Activated CD4-positive, alpha-beta T cell treated with anti-CD3 and anti-CD28 coated beads for 48 hours (primary cell): Measurements from ENCODE around the gene TGDS.
"Not testable (repeated sequence)": the region's sequence is repeated elsewhere in the genome, so short reads cannot be mapped to it uniquely, and the experiment has no call there.

Source experiments
- DNase-seq: peaks from one replicate; pipeline ENCODE4 v3.0.0-alpha.2; 2020

Gene TGDS

DNA sequence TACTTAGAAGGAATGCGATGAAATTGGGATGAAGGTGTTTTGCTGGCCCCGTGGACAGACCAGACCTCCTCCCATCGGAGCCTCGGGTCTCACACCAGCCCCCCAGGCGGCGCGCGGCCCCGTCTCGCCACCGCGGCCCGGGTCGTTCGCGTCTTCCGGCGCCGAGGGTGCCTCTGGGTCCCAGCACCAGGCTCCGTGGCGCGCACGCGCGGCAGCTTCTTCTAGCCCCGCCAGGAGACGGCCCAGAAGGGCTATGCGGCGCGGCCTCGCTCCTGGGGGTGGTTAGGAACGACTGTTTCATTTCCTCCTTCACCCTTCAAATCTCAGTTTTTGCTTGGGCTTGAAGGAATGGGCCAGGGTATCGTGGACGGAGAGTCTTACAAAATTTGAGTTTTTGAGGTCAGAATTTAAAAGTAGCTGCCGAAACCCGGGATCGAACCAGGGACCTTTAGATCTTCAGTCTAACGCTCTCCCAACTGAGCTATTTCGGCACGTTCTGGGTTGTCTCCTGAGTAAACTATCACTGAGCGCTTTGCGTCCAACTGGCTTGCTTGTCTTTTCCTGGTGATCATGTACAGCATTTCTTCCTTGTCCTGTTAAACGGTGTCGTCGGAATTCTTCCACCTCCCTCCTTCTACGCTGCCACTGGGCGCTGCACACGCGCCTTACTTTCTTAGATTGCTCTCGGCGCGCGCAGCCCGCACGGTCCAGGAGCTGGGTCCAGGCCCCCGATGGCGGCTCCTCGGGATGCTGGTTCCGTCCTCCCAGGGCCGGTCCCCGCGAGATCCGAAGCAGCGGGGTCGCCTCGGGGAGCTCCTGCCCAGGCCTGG, 46.5 kb downstream of the TGDS start:
- DNase-seq: peak; percentile 95

DNA sequence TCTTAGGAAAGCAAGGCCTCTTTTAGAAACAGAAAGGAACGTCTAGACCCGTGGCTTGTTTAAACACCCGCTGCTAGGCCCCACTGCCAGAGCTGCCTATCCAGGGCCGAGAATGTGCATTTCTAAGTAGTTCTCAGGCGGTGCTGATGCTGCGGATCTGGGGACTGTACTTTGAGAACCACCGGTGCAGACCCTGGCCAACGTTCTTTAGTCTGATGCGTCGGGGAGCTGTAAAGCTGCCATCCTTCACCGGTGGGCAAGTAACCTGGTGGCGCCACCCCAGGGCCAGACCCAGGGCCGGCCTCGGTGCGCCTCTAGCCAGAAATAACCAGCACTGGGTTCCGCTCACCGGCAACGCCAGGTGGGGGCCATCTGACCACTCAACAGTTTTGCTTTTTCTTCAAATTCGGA, 47.1 kb downstream of the TGDS start:
- DNase-seq: peak; percentile 57

DNA sequence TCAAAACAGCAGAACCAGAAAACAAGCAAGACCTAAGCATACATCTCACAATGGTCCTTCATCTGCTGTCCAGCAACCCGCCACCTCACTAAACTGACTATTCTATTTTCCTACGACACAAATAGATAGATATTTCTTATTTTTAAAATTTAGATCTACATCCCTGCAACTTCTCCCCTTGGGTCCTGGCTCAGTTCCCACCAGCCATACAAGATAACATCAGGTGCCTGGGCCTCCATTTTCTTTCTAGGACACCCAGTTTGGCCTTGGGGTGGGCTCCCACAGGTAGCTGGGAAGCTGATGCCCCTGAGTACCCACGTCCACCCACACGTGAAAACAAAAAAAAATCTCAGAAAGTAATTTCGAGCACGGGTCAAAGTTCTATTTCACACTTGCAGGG, 47.6 kb downstream of the TGDS start:
- no peak for DNase-seq

DNA sequence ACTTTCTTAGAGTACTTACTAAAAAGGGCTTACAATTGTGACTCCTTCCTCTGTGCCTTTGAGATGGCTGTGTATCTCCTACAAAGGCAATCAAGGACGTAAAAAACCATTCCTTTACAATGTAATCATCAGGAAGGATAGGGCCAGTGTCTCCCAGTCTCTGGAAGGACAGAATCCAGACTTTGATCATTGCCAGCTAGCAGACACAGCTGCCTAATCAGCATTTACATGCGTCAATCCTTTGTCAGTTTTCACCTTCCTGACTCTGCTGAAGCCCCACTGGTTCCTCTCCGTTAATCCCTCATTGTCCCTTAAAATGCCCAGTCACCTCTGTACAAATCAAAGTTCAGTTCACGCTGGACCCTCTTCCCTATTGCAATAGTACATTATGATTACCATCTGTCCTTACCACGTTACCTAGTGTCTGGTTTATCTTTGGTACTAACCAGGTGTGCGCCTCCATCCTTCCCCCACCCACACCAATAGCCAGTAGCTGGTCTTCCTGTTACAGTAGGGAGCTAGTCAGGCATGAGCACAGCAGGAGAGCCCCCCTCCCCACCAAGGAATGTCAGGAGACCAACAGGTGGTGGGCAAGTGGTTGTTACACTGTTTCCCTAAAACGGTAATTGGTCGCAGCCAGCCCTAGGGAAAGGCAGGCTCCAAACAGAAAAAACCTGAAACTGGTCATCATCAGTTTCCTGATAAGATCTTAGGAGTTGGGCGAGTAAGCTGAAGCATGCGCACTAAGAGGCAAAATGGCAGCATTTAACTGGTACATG, 49.7 kb downstream of the TGDS start:
- no peak for DNase-seq

DNA sequence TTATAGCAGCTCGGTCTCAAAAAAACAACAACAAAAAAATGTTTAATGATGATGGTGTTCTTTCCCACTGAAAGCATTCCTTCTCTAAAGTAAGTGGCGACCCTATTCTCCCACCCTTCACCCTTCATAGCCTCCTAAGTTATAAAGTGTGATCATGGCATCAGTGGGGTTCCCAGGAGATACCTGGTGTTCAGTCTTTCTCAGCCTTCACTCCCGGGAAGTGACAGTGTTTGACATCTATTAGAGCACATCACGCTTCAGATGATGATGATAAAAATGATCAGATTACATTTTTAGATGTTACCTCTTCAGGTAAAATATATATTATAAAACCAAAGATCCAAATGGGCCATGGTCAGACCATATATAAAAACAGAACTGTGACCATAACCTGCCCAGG, 51.0 kb downstream of the TGDS start:
- no peak for DNase-seq

DNA sequence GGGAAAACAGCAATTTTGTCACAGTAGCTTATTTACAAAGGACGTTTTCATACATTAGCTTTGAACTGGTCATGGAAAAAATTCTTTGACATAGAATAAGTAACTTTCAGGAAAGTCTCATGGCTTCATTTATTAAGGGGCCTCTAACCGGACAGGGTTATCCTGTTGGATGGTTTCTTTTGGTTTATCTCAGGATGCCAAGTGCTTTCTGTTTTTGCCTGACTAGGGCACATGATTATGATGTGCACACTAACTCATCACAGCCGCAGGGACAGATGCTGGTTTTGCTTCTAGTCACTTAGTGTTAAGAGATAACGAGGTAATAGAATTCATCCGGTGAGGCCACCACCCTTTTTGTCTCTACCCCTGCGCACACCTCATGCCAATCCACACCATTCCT, 53.0 kb downstream of the TGDS start:
- DNase-seq: no peak

DNA sequence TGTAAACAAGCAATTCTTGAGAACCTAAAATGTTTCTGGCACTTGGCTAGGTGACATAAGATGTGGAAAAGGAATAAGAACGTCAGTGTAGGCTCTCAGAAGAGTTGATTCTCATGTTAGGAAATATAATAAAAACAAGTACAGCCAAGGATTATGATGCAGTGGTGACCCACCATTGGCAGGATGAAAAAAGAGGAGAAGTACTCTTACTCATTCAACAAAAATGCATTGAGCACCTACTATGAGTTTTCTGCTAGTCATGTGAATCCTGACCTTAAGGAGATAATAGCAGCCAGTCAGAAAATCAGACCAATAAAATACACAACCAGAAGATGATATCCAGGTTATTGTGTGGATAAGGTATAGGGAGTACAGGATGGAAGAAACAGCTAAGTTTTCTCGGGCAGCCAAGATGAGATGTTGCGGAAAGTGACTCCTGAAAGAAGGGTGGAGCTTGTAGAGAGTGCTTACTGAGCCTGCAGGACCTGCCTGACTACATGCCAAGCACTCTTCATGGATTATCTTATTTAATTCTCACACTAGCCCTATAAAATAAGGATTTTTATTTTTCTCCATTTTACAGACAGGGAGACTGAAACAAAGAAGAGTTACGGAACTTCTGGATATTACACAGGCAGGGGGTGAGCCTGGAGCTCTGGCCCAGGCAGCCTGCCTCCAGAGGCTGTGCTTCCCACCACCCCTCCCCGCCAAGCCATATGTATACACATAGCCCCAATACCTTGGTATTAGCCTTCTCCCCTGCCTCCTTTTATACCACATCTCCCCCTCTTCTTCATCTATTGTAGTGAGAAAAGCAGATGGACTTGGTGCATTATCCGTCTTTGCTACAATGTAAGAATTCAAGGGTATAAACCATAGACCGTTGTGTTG, 58.0 kb downstream of the TGDS start:
- DNase-seq: no peak

DNA sequence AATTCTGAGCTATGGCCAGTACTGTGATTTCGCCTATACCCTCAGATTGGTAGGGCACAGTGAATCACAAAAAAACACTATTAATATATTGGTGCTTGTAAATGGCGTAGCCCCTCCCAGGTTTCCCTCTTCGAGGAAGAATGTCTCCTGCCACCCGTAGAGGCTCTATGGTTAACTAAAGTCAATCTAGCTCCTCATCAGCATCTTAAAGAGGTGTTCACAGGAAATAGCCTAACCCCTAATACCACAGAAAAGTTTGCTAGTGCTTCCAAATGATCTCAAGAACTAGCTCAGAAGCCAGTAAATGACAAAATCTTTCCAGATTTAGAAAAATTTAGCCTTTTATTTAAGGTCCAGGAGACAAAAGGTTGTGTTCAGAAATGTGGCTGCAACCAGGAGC, 60.2 kb downstream of the TGDS start:
- no peak for DNase-seq

DNA sequence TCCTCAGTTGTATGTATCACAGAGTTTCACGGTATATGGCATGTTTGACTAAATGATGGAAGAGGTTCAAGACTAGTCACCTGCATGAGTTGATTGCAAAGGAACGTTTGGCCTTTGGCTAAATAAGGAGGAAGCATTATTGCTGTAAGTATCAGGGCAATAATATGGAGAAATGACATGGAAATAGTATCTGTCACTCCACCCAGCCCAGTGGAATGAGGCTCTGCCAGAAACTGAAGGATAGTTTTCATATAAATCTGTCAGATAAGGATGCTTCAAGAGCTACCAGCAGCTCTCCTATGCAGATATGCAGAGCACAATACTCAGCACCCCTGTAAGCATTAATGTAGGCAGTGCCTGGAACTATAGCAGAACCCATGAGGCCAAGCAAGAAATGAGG, 60.7 kb downstream of the TGDS start:
- no peak for DNase-seq

DNA sequence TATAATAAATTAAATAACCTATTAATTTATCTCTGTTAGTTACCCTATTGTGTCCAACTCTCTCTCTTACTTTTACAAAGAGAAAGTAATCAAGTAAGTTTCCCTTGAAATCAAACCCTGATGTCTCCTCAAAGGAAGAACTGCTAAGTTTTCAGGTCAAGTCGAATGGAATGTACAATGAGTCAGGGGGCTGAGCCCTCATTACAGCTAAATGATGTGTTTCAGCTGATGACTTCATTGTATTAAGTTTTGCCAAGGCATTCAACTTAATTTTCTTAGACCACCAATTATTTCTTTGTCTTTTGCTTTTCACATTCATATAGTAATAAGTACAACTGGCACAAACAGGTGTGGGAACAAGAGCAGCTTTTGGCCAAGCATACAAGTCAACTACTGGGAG, 61.8 kb downstream of the TGDS start:
- DNase-seq: no peak

DNA sequence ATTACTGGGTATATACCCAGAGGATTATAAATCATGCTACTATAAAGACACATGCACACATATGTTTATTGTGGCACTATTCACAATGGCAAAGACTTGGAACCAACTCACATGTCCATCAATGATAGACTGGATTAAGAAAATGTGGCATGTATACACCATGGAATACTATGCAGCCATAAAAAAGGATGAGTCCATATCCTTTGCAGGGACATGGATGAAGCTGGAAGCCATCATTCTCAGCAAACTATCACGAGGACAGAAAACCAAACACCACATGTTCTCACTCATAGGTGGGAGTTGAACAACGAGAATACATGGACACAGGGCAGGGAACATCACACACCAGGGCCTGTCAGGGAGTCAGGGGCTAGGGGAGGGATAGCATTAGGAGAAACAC, 63.7 kb downstream of the TGDS start:
- DNase-seq: not testable (repeated sequence)

DNA sequence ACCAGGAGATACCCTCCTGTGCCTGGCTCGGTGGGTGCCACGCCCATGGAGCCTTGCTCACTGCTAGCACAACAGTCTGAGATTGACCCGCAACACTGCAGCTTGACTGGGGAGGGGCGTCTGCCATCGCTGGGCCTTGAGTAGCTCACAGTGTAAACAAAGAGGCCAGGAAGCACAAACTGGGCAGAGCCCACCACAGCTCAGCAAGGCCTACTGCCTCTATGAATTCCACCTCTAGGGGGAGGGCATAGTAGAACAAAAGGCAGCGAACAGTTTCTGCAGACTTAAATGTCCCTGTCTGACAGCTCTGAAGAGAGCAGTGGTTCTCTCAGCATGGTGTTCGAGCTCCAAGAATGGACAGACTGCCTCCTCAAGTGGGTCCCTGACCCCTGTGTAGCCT, 69.0 kb downstream of the TGDS start:
- DNase-seq: not testable (repeated sequence)

DNA sequence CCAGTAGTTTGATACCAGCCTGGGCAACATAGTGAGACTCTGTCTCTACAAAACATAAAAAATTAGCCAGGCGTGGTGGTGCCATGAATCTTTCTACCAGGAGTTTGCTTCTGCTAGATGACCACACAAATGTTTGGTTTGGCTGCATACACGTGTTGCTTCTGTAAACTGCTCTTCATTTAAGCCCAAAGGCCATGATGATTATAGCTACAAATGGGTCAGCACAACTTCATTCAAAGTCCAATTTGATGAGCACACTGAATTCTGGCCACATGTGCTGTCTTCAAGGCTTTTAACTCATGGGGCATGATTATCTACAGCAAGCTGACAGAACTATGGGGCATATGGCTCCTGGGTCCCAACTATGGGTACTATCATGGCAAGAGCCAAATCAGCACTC, 70.2 kb downstream of the TGDS start:
- no peak for DNase-seq

DNA sequence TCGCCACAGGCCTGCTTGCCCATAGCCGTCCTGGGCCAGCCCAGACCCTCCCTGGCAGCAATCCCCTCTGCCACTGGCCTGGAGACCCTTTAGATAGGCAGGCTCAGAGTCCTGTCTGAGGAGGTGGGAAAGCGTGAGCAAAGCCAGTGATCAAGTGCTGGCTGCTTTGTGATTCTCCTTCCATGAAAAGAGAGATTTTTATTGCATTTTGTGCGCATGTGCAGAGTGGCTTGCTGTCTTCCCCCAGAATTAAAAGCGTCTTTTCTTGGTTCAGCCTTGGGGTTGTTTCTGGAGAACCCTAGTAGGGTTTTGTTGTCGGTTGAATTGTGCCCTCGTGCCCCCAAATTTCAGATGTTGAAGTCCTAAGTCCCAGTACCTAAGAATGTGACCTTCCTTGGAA, 71.5 kb downstream of the TGDS start:
- DNase-seq: no peak
